ENCODE results near the gene PON2.

Gene PON2

DNA sequence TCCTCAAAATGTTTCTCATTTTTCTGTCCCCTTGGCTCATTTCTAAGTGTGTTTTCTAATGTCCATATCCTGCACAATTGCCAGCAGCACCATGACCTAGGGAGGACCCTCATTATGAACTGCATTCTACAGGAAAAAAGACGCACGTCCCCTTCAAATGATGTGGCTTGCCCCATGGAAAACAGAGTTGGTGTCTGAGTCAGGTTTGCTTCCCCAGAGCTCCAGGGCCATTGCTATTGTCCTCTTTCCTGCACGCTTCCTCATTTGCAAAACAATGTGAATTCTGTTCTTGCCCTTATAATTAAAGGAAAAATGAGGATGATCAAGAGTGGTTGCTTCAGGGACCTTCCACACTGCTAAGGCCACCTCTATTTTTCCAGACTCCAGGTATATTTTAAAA is 36.2 kb upstream of the PON2 start:
- Histone ChIP-seq H3K4me3 (ENCODE audit: low read depth, low read length) (no peak overlapping the region), H3K27ac (ENCODE audit: extremely low read depth, low read depth, low read length) (no peak overlapping the region), H3K36me3 (ENCODE audit: control insufficient read depth in 2 of 2, insufficient read depth in 1 of 2, low read length in 2 of 2) (no peaks in the 10 kb centered on the region), H3K9me3 (ENCODE audit: control insufficient read depth, insufficient read depth, low read depth, low read length) (no peaks in the 10 kb centered on the region), H3K4me1 (ENCODE audit: control insufficient read depth, insufficient read depth, low read length) (no peaks in the 10 kb centered on the region)
- ChIA-PET POLR2A (no interaction called here), CTCF (interaction anchor here (0.8 kb wide), 1 partner anchor 355 kb away, joined by 3 read pairs; no protein-coding TSS in a partner anchor)
- no peak for TF ChIP-seq MEIS1 (CRISPR knock-in tag; IDR thresholded peaks at IDR 0.05; ENCODE audit: borderline replicate concordance)
- TF ChIP-seq ZFP69B (tag by site-specific recombination; IDR thresholded peaks at IDR 0.05) = no peak
- TF ChIP-seq ZNF670 (tag by site-specific recombination; IDR thresholded peaks at IDR 0.05; ENCODE audit: low read depth) = no peak
- no peak for TF ChIP-seq ZNF768 (tag by site-specific recombination; IDR thresholded peaks at IDR 0.05)

GRCh38 chr7:95470452-95470851 is 35.6 kb upstream of the PON2 start:
- H3K4me3 ChIP-seq (ENCODE audit: low read depth, low read length) = no peak overlapping the region
- no peaks in the 10 kb centered on the region for H3K4me1 ChIP-seq (ENCODE audit: control insufficient read depth, insufficient read depth, low read length)
- no peak overlapping the region for H3K27ac ChIP-seq (ENCODE audit: extremely low read depth, low read depth, low read length)
- no peaks in the 10 kb centered on the region for H3K36me3 ChIP-seq (ENCODE audit: control insufficient read depth in 2 of 2, insufficient read depth in 1 of 2, low read length in 2 of 2)
- TF ChIP-seq ZNF423 (tag by site-specific recombination; IDR thresholded peaks at IDR 0.05) (no peak), ZNF549 (tag by site-specific recombination; IDR thresholded peaks at IDR 0.05) (no peak), KLF7 (tag by site-specific recombination; IDR thresholded peaks at IDR 0.05; ENCODE audit: borderline replicate concordance) (no peak), ZNF513 (tag by site-specific recombination; IDR thresholded peaks at IDR 0.05) (no peak), HIC1 (tag by site-specific recombination; IDR thresholded peaks at IDR 0.05) (no peak)
- H3K9me3 ChIP-seq (ENCODE audit: control insufficient read depth, insufficient read depth, low read depth, low read length) = no peaks in the 10 kb centered on the region
- CTCF ChIA-PET = interaction anchor here (0.7 to 0.8 kb wide), 2 partner anchors 128 to 1018 kb away, joined by 3 read pairs; no protein-coding TSS in a partner anchor
- POLR2A ChIA-PET = no interaction called here

- CTCF ChIA-PET = interaction anchor here (0.7 to 0.8 kb wide), 2 partner anchors 128 to 1017 kb away, joined by 3 read pairs; no protein-coding TSS in a partner anchor
Measured at GRCh38 chr7:95469848-95470247, 35.0 kb upstream of the PON2 start.

GRCh38 chr7:95469187-95469586 is 34.4 kb upstream of the PON2 start:
- TF ChIP-seq ATF2 (tag by site-specific recombination; IDR thresholded peaks at IDR 0.05; ENCODE audit: low read depth) (peak; percentile 37; the same call in 1 of the 2 replicates), ZNF221 (tag by site-specific recombination; IDR thresholded peaks at IDR 0.05; ENCODE audit: borderline replicate concordance) (no peak), ZNF341 (tag by site-specific recombination; IDR thresholded peaks at IDR 0.05; ENCODE audit: low read depth) (no peak), ZSCAN16 (tag by site-specific recombination; IDR thresholded peaks at IDR 0.05) (no peak), ZNF404 (tag by site-specific recombination; IDR thresholded peaks at IDR 0.05) (no peak), ZNF514 (tag by site-specific recombination; IDR thresholded peaks at IDR 0.05) (no peak)
- no peaks in the 10 kb centered on the region for H3K36me3 ChIP-seq (ENCODE audit: control insufficient read depth in 2 of 2, insufficient read depth in 1 of 2, low read length in 2 of 2)
- no peak overlapping the region for H3K4me3 ChIP-seq (ENCODE audit: low read depth, low read length)
- POLR2A ChIA-PET = no interaction called here
- no peaks in the 10 kb centered on the region for H3K4me1 ChIP-seq (ENCODE audit: control insufficient read depth, insufficient read depth, low read length)
- H3K9me3 ChIP-seq (ENCODE audit: control insufficient read depth, insufficient read depth, low read depth, low read length) = no peaks in the 10 kb centered on the region
- CTCF ChIA-PET = interaction anchor here (0.5 kb wide), 1 partner anchor 7 kb away, joined by 3 read pairs; no protein-coding TSS in a partner anchor
- H3K27ac ChIP-seq (ENCODE audit: extremely low read depth, low read depth, low read length) = no peak overlapping the region

More at GRCh38 chr7:95469848-95470247, 35.0 kb upstream of the PON2 start:
- H3K27ac ChIP-seq (ENCODE audit: extremely low read depth, low read depth, low read length) = no peak overlapping the region
- H3K36me3 ChIP-seq (ENCODE audit: control insufficient read depth in 2 of 2, insufficient read depth in 1 of 2, low read length in 2 of 2) = no peaks in the 10 kb centered on the region
- TF ChIP-seq ZNF423 (tag by site-specific recombination; IDR thresholded peaks at IDR 0.05) = no peak
- no peak for TF ChIP-seq ZNF292 (tag by site-specific recombination; IDR thresholded peaks at IDR 0.05; ENCODE audit: borderline replicate concordance, low read depth)
- no peak for TF ChIP-seq ZNF341 (tag by site-specific recombination; IDR thresholded peaks at IDR 0.05; ENCODE audit: low read depth)
- no peak for TF ChIP-seq ZNF529 (tag by site-specific recombination; IDR thresholded peaks at IDR 0.05; ENCODE audit: insufficient replicate concordance)
- TF ChIP-seq ZSCAN23 (tag by site-specific recombination; IDR thresholded peaks at IDR 0.05) = no peak
- no peak for TF ChIP-seq ZNF354C (tag by site-specific recombination; IDR thresholded peaks at IDR 0.05; ENCODE audit: borderline replicate concordance, low read depth)
- TF ChIP-seq ZNF114 (tag by site-specific recombination; IDR thresholded peaks at IDR 0.05) = no peak
- TF ChIP-seq ZNF155 (tag by site-specific recombination; IDR thresholded peaks at IDR 0.05) = no peak
- TF ChIP-seq ZNF121 (tag by site-specific recombination; IDR thresholded peaks at IDR 0.05) = no peak
- TF ChIP-seq ZNF510 (tag by site-specific recombination; IDR thresholded peaks at IDR 0.05; ENCODE audit: insufficient replicate concordance) = no peak
- no peak for TF ChIP-seq ZBTB20 (tag by site-specific recombination; IDR thresholded peaks at IDR 0.05)
- TF ChIP-seq SP3 (tag by site-specific recombination; IDR thresholded peaks at IDR 0.05) = no peak
- no peak for TF ChIP-seq ZNF670 (tag by site-specific recombination; IDR thresholded peaks at IDR 0.05; ENCODE audit: low read depth)
- no peak for TF ChIP-seq ZNF202 (tag by site-specific recombination; IDR thresholded peaks at IDR 0.05; ENCODE audit: borderline replicate concordance)
- no peak for TF ChIP-seq ZNF23 (tag by site-specific recombination; IDR thresholded peaks at IDR 0.05; ENCODE audit: borderline replicate concordance)
- TF ChIP-seq ZNF830 (tag by site-specific recombination; IDR thresholded peaks at IDR 0.05; ENCODE audit: low read depth) = no peak
- H3K4me1 ChIP-seq (ENCODE audit: control insufficient read depth, insufficient read depth, low read length) = no peaks in the 10 kb centered on the region
- H3K4me3 ChIP-seq (ENCODE audit: low read depth, low read length) = no peak overlapping the region
- no peaks in the 10 kb centered on the region for H3K9me3 ChIP-seq (ENCODE audit: control insufficient read depth, insufficient read depth, low read depth, low read length)
- POLR2A ChIA-PET = no interaction called here
